ENCODE data around the gene CD74.

Gene CD74

DNA sequence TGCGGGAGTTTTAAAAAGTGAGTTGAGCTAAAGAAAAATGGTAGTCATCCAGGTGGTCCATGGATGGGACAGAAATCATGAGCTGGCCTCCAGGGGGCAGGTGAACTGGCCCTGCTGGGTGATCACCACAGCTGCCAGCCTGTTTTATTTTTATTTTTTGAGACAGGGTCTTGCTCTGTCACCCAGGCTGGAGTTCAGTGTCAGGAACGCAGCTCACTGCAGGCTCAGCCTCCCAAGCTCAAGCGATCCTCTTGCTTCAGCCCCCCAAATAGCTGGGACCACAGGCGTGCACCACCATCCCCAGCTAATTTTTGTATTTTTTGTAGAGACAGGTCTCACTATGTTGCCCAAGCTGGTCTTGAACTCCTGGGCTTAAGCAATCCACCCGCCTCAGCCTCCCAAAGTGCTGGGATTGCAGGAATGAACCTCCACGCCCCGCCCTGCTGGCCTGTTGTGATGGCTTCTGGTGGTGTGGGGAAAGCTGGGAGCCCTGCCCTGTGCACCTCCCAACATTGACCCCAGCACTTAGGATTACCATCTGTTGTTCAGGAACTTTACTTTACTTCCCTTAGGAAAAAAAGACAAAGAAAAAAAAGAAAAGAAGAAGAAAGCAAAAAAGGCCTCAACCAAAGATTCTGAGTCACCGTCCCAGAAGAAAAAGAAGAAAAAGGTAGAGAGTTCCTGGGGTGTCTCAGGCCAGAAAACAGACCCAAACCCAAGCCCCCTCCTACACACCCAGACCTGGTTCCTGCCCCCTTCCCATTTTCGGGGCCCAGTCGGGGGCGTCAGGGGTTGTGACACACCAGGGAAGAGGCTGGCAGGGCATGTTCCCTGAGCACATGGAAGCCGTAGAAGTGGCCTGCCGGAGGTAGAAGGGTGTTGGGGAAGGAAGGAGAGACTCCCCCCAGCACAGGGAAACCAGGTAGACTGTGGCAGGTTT, 14.7 kb downstream of the CD74 start:
- no peak for DNase-seq (ENCODE audit: low read depth in 2 of 2)

DNA sequence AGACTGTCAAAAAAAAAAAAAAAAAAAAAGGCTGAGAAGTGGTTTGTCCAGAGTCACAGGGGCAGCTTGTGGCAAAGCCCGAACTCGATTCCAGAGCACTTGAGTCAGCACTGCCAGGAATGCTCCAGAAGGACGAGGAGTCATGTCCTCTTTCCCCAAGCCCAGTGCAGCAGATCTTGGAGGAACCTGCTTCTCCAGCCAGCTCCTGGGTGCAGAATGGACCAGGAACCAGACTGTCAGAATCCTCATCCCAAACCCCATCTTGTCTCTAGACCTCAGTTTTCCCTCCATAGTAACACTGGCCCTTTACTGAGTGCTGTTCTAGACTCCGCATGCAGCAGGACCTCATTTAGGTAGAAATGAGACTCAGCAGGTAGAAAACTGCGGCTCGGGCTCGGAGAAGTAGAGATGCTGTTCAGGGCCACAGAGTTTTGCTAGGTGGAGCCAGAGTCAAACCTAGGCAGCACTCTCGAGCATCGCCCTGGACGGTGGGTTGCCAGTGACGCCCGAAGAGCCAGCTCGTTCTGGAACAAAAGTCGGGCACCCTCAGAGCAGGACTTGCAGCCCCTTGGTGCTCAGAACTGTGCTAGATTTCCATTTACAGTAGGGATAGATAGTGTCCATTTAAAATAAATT, 15.4 kb downstream of the CD74 start:
- DNase-seq (ENCODE audit: low read depth in 2 of 2) = no peak

DNA sequence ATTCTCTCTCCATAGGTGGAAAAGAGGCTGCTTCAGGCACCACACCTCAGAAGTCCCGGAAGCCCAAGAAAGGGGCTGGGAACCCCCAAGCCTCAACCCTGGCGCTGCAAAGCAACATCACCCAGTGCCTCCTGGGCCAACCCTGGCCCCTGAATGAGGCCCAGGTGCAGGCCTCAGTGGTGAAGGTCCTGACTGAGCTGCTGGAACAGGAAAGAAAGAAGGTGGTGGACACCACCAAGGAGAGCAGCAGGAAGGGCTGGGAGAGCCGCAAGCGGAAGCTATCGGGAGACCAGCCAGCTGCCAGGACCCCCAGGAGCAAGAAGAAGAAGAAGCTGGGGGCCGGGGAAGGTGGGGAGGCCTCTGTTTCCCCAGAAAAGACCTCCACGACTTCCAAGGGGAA, 16.4 kb downstream of the CD74 start:
- no peak for DNase-seq (ENCODE audit: low read depth in 2 of 2)

DNA sequence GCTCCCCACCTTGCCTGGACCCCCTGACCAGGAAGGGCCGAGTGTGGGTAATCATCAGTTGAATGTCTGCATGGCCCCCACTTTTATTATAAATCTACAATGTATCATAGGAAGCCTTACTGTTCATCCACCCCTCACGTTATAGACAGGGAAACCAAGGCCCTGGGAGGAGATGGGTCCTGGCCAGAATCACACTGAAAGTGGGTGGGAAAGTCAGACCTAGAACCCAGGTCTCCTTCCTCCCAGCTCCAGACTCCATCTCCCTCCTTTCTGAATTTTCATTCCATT, 17.1 kb downstream of the CD74 start:
- no peak for DNase-seq (ENCODE audit: low read depth in 2 of 2)

DNA sequence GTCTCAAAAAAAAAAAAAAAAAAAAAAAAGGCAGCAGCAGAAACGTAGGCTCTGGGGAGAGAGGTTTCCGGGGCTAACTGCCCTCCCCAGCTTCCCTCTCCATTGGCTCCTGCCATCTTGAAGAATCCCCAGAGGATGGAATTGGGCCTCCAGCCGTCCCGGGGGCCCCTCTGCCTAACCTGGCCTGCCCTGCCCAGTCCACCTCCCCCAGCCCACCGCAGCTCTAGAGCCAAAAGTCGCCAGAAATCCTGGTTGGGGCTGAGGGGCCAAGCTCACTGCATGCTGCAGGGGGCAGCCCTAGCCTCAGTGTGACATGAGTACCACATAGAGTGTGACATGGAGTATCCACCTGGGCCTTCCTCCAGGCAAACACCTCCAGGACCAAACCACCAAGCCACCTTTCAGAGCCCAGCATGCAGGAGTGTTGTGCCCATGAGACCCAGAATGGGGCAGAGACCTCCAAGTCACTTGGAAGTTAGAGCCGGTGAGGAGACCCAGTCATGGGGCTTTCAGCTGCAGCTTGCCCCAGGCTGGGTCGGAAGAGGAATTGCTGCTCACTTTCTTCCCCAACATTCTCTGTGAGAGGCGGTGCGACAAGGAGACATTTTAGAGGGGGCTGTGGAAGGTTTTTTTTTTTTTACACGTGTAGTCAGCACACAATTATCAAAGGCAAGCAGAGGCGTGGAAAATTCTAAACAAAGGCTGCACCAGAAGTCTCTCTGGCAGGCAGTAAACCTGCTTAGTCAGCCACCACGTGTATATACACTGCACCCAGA, 17.6 kb downstream of the CD74 start:
- no peak for DNase-seq (ENCODE audit: low read depth in 2 of 2)

DNA sequence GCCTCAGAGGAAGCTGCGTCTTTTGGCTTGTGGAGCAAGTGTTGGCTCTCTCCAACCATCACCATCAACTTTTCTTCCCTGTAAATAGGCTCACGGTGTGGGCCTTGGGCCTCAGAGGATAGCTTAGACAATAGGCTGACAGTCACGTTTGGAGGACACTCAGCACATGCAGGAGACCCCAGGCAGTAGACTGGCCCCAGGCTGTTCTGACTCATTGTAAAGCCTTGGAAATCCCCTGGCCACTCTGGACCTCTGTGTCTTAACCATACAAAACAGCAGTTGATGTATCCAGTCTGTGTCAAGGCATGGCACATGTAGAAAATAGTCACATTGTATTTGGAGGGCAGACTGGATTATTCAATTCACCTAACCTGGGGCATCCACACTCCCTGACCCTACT, 18.6 kb downstream of the CD74 start:
- no peak for DNase-seq (ENCODE audit: low read depth in 2 of 2)

DNA sequence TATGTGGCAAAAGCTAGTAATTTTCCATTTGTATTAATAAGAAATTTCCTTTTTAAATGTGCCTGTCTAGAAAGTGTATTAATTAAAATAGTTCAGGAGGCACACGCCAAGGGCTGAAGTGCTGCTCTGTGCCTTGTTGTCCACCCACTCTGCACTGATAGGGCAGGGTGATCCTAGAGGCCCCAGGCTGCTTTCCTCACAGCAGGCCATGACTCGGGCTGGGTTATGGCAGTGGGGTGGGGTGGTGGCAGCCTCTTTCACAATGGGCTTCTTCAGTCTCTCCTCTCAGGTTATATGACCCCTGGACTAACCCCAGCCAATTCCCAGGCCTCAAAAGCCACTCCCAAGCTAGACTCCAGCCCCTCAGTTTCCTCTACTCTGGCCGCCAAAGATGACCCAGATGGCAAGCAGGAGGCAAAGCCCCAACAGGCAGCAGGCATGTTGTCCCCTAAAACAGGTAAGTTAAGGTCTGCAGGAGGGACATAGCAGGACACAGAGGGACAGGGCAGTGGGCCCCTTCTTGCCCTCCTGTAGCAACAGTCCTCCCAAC, 19.5 kb downstream of the CD74 start:
- DNase-seq (ENCODE audit: low read depth in 2 of 2) = no peak

DNA sequence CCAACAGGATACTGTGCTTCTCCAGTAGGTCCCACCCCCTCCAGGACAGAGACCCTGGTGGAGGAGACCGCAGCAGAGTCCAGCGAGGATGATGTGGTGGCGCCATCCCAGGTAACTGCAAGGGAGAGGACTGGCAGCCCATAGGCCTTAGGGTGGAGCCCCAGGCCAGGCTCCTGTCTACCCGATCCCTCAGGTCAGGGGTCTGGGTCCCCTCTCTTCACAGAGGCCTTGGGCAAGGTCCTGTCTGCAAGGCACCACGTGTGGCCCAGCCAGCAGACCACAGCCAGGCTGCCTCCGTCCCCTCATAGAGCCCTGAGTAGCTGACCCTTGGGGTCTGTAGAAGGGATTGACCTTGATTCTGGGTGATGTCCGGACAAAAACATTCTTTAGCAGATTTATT, 20.0 kb downstream of the CD74 start:
- DNase-seq (ENCODE audit: low read depth in 2 of 2) = no peak

DNA sequence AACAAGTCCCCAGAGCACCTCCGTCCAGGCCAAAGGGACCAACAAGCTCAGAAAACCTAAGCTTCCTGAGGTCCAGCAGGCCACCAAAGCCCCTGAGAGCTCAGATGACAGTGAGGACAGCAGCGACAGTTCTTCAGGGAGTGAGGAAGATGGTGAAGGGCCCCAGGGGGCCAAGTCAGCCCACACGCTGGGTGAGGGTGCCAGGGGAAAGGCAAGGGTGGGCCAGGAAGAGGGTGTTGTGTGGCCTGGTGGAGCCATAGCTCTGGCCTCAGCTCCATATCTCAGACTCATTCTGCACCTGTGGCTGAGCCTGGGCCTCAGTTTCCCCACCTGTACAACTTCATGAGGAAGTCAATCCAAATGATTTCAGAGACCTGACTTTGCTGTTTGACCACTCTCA, 20.7 kb downstream of the CD74 start:
- no peak for DNase-seq (ENCODE audit: low read depth in 2 of 2)

DNA sequence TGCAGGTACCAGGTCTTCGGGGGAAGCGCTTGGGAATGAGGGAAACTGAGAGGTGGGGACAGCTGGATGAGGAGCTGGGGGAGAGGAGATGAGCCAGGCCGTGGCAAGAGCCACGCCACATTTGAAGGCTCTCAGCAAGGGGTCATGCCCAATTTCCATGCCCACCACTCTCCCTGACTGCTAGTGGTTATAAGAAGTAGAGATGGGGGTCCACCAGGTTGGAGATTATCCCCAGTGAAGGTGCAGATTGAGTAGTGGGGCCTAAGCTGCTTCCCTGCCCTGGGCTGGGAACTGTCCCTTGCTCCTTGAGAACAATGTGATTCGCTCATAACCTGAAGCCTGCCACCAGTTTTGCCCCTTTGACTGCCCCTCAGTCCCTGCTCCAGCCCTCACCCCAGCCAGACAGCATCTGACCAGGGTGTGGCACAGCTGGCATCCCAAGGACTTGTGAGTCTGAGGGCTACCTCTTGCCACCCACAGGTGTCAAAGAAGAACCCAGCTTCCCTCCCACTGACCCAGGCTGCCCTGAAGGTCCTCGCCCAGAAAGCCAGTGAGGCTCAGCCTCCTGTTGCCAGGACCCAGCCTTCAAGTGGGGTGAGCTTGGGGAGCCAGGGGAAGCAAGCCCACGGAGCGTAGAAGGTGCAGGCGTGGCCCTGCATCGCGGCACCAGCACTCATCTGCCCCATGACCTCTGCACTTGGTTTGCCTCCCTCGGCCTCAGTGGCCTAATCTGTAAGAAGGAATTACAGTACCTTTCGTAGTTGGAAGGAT, 21.5 kb downstream of the CD74 start:
- no peak for DNase-seq (ENCODE audit: low read depth in 2 of 2)

DNA sequence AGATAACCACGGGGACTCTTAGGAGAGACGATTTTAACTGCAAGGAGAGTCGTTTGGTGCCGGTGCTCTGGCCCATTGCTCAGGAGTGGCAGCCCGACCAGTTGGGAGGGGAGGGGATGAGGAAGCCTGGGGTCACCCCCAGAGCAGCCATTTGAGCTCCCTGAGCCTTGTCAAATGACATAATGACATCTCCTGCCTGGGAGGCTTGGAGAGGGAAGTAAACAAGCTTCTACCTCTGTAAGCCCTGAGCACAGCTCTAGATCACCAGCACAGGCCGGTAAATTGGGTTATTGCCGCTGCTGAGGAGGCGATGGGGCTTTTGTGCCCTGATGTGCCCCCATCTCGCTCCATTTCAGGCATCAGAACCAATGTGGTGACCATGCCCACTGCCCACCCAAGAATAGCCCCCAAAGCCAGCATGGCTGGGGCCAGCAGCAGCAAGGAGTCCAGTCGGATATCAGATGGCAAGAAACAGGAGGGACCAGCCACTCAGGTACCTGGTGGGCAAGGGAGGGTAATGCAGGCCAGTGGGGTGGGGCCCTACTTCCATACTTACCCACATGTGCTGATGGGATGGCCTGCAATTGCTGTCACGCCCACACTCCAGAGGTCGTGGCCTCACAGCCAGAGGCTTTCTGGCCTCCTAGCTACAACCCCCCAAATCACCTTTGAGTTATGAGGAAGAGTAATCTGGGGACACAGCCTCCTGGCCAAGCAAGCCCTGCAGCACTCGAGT, 23.0 kb downstream of the CD74 start:
- DNase-seq (ENCODE audit: low read depth in 2 of 2) = no peak

DNA sequence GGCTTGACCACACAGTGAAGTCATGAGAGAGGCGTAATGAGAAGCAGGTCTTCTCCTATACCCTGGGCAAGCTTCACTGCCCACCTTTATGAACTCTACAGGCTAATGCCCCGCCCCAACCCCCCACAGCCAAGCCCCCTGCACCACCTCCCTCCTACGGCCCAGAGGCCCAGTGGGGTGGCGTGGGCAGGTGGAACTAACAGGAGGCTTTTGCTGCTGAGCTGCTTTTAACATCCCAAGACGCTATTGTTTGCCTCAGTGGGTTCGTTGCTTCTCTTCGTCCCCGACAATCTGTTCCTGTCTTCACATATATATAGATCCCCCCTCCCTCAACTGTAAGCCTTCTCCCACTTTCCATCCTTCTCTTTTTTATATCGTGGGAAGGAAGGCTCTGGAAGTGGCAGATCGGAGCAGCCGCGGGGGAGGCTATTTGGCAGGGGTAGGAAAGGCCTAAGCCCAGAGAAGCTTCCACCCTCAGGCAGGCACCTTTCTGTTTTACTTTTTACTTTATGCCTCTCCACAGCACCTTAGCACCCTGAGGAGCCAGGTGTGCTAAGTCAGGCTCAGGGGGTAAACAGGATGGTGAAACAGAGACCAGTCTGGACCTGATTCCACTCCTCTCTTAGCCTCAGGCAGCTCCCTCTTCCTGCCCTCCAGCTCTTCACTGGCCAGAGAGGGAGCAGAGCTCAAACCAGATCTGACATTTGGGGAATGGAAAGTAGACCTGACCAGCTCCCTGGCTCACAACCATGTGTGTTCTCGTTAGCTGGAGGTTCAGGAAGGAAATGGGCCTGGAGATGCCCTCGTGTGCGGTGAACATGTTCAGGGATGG, 26.5 kb downstream of the CD74 start:
- no peak for DNase-seq (ENCODE audit: low read depth in 2 of 2)

DNA sequence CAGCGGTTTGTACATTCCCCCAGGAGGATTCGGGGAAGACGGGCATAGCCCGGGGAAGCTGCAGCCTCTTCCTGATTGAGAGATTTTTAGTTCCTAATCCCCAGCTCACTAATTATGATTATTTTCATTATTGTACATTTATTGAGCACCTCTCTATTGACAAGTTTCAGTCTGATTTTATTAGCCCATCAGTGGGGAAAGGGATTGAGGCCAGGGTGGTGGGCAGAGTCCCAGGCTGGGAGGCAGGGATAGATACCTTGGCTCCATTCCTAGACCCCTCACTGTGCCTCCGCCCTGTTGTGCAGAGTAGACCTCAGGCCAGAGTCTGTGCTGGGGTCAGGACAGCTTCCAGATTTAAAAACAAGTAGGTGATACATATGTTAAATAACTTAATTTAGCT, 28.0 kb downstream of the CD74 start:
- DNase-seq (ENCODE audit: low read depth in 2 of 2) = no peak

DNA sequence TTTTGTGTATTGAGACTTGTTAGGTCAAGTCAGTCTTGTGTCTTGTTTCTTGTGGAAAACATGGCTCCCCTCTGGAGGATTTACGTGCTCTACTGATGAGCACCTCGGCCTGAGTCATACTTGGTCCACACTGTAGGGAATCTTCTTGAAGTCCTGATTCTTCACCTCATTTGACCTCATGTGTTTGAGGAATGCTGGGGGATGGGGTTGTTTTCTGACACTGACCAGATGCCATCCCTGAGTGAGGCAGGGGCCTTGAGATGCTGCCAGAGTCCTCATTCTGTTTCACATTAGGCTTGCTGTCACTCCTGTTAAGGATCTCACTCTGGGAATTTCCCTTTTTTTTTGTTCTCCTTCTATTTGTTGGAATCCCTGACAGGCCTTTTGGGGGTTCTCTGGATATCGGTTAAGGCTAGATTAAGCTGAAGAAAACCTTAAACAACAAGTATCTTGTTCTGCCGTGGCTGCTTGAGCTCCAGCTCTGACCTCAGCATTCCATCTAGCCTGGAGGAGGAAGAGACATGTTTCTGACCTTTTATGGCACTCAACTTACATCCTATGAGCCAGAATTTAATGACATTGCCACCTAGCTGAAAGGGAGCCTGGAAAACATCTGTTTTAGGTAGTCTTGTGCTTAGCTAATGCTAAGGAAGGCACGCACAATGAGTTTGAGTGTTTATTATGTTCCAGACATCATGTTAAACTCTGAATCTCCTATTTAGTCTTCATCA, 34.6 kb downstream of the CD74 start:
- DNase-seq (ENCODE audit: low read depth in 2 of 2) = no peak

DNA sequence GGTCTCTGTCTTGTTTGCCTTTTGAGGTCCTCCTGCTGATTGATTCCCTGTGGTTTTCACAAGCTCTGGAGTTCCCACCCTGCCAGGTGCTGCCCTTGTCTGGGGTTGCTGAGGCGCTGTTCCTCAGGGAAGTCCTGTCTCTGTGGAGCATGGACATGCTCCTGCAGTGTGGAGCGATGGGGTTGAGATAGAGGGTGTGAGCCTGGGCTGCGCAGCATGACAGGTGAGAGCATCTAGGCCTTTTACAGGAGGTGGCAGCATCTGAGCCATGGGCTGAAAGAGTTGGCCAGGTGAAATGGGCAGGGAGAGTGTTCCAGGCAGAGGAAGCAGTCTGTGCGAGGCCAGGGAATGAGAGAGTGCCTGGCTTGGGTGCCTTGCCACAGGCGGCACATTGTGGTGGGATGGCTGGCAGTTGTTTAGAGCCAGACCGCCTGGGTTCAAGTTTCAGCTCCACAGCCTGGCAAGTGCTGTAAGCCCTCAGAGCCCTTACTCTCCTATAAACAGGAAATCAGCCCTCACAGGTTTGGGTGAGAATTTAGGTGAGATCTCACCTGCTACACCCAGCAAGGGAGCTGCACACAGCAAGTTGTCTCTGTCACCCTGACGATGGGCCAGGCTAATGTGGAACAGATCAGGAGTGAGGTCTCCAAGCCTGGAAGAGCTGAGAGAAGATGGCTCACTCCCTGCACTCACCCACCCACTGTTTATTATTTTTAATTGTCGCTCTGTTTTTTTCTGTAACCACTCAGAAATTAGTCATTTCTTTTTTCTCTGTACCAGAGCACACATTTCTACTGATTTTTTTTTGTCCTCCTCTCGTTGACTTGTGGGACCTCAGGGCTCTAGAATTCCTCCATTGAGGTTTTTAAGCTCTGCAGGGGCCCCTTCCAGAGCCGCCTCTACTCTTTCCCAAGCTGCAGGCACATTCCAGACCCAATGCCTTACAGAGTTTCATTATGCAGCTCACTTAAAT, 35.6 kb downstream of the CD74 start:
- no peak for DNase-seq (ENCODE audit: low read depth in 2 of 2)

DNA sequence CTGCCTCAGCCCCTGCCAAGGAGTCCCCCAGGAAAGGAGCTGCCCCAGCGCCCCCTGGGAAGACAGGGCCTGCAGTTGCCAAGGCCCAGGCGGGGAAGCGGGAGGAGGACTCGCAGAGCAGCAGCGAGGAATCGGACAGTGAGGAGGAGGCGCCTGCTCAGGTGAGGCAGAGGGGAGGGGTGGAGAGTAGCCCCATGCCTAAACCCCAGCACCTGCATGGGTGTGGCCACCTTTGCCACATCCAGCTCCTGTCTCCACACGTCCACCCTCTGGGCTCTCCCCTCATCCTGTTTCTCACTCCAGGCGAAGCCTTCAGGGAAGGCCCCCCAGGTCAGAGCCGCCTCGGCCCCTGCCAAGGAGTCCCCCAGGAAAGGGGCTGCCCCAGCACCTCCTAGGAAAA, 38.1 kb downstream of the CD74 start:
- DNase-seq (ENCODE audit: low read depth in 2 of 2) = no peak

DNA sequence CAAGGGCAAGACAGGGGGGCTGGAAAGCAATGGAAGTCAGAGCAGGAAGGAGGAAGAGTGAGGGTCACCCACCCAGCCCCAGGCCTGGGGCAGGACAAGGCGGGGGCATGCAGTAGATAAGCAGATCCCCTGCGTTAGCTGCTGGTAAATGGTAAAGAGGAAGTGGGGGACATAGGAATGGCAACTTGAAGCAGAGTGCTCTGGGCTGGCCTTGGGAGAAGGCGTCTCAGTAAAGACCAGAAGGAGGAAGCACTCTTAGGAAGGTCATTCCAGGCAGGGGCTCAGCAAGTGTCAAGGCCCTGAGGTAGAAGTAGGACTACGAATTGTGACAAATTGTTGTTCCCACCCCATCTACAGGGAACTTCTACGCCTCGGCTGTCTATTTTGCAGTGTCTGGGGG, 40.1 kb downstream of the CD74 start:
- DNase-seq (ENCODE audit: low read depth in 2 of 2) = no peak

DNA sequence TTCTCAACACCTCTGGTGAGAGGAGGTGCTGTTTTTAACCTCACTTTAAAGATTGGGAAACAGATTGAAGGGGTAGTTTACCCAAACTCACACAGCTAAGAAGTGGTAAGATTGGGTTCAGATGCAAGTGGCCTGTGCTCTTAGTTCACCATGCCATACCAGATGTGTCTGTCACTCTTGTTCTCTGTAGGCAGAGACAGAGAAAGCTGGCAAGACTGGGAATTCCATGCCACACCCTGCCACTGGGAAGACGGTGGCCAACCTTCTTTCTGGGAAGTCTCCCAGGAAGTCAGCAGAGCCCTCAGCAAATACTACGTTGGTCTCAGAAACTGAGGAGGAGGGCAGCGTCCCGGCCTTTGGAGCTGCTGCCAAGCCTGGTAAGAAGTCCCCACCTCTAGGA, 44.2 kb downstream of the CD74 start:
- DNase-seq (ENCODE audit: low read depth in 2 of 2) = no peak

All from stimulated activated CD8-positive, alpha-beta memory T cell treated with anti-CD3 and anti-CD28 coated beads, Interleukin-2, amount 100 ng/mL, for 1 hour (primary cell).